ENCODE data around the gene TPK1. TPM values are rescaled to one million over a fixed set of nuclear protein-coding genes. Genes with fewer than 3 reads are reported as not detected.
A peak's percentile ranks its signal among the peaks of the same experiment; 100 is the strongest.

The TPK1 gene
- total and polyA plus RNA-seq, 2 donors (not counting 1 experiment from before 2014, with no cell fraction given), result 2.4 to 4.1 TPM

- Histone ChIP-seq H3K4me2 (ENCODE audit: extremely low read depth, insufficient read depth, low read length) (no peak overlapping the region), H3K27ac (ENCODE audit: insufficient read depth, low read length) (no peak overlapping the region), H3K9me3 (ENCODE audit: control insufficient read depth, insufficient read depth, low read depth, low read length) (no peaks in the 10 kb centered on the region), H2AFZ (ENCODE audit: low read length) (no peak overlapping the region), H3K36me3 (ENCODE audit: control insufficient read depth, insufficient read depth, low read length) (no peaks in the 10 kb centered on the region), H3K27me3 (ENCODE audit: control insufficient read depth, insufficient read depth, low read length) (no peaks in the 10 kb centered on the region), H4K20me1 (ENCODE audit: control insufficient read depth, extremely low read depth, insufficient read depth, low read length) (no peaks in the 10 kb centered on the region), H3K79me2 (ENCODE audit: control insufficient read depth, insufficient read depth, low read length) (no peaks in the 10 kb centered on the region), H3K9ac (ENCODE audit: insufficient read depth, low read length) (no peak overlapping the region), H3K4me1 (ENCODE audit: control insufficient read depth, extremely low read depth, insufficient read depth, low read length) (peaks cover 5% of the 10 kb centered on the region), H3K4me3 (replicated peaks in 1 of 4; ENCODE audit: control extremely low read depth in 1 of 4, insufficient read depth in 1 of 4, low read depth in 3 of 4, low read length in 4 of 4) (no peak overlapping the region)
- DNase-seq (ENCODE audit: low read depth in 2 of 2), result peak in 1 of 2 donors; percentile 35
- TF ChIP-seq, protein P1, sequence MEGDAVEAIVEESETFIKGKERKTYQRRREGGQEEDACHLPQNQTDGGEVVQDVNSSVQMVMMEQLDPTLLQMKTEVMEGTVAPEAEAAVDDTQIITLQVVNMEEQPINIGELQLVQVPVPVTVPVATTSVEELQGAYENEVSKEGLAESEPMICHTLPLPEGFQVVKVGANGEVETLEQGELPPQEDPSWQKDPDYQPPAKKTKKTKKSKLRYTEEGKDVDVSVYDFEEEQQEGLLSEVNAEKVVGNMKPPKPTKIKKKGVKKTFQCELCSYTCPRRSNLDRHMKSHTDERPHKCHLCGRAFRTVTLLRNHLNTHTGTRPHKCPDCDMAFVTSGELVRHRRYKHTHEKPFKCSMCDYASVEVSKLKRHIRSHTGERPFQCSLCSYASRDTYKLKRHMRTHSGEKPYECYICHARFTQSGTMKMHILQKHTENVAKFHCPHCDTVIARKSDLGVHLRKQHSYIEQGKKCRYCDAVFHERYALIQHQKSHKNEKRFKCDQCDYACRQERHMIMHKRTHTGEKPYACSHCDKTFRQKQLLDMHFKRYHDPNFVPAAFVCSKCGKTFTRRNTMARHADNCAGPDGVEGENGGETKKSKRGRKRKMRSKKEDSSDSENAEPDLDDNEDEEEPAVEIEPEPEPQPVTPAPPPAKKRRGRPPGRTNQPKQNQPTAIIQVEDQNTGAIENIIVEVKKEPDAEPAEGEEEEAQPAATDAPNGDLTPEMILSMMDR (conservative IDR thresholded peaks at IDR 0.05 in 1 of 2, IDR thresholded peaks at IDR 0.05 in 1 of 2; ENCODE audit: low read depth in 1 of 2, low read length in 2 of 2), result no peak
- TF ChIP-seq EZH2 (IDR thresholded peaks at IDR 0.05; ENCODE audit: low read length, missing control alignments), result no peak
These were observed 9.6 kb downstream of the TPK1 start for GRCh38 chr7:144826208-144826607.

DNA sequence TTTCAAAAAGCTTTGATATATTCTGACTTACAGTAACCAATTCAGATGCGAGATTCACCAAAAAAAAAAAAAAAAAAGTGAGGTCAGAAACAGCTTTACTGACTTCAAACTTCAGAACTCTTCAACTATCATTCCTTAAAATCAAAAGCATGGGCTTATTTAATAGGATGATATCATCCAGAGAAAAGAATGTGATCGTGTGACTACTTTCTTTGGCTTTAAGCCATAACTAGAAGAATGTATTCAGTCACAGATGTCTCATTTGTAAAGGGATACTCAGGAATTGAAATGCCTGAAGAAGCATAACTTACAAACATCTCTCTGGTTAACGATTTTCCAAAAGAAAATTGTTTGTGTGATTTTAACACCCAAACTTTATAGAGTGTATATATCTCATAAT is 11.5 kb downstream of the TPK1 start:
- H3K4me3 ChIP-seq (replicated peaks in 1 of 4; ENCODE audit: control extremely low read depth in 1 of 4, insufficient read depth in 1 of 4, low read depth in 3 of 4, low read length in 4 of 4), result no peak overlapping the region
- no peaks in the 10 kb centered on the region for H3K27me3 ChIP-seq (ENCODE audit: control insufficient read depth, insufficient read depth, low read length)
- no peak for TF ChIP-seq EZH2 (IDR thresholded peaks at IDR 0.05; ENCODE audit: low read length, missing control alignments)
- TF ChIP-seq, protein P1 (conservative IDR thresholded peaks at IDR 0.05 in 1 of 2, IDR thresholded peaks at IDR 0.05 in 1 of 2; ENCODE audit: low read depth in 1 of 2, low read length in 2 of 2), result no peak
- H3K4me1 ChIP-seq (ENCODE audit: control insufficient read depth, extremely low read depth, insufficient read depth, low read length), result peaks cover 3% of the 10 kb centered on the region
- no peaks in the 10 kb centered on the region for H3K79me2 ChIP-seq (ENCODE audit: control insufficient read depth, insufficient read depth, low read length)
- no peak overlapping the region for H2AFZ ChIP-seq (ENCODE audit: low read length)
- no peaks in the 10 kb centered on the region for H4K20me1 ChIP-seq (ENCODE audit: control insufficient read depth, extremely low read depth, insufficient read depth, low read length)
- H3K9ac ChIP-seq (ENCODE audit: insufficient read depth, low read length), result no peak overlapping the region
- no peak overlapping the region for H3K27ac ChIP-seq (ENCODE audit: insufficient read depth, low read length)
- H3K4me2 ChIP-seq (ENCODE audit: extremely low read depth, insufficient read depth, low read length), result no peak overlapping the region
- no peaks in the 10 kb centered on the region for H3K36me3 ChIP-seq (ENCODE audit: control insufficient read depth, insufficient read depth, low read length)
- H3K9me3 ChIP-seq (ENCODE audit: control insufficient read depth, insufficient read depth, low read depth, low read length), result no peaks in the 10 kb centered on the region
- DNase-seq (ENCODE audit: low read depth in 2 of 2), result peak; percentile 74 to 84

DNA sequence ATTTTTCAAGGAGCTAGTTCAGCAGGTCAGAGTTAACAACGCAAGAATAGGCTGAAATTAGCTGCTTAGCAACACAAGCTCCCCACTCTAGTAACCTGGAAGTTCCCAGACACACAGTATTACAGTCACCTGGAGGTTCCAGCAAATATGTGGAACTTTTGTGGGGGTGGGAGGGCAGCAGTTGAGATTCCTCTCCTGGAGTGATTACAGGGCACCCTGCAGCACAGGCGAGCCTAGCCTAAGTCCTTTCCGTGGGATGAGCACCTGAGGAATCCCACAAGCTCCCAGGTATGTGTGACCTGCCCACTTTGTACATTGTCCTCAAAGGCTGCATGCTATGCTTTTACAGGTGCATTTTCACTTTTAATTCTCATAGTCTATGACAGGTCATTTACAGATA is 13.6 kb downstream of the TPK1 start:
- H3K9me3 ChIP-seq (ENCODE audit: control insufficient read depth, insufficient read depth, low read depth, low read length), result no peaks in the 10 kb centered on the region
- TF ChIP-seq EZH2 (IDR thresholded peaks at IDR 0.05; ENCODE audit: low read length, missing control alignments), result no peak
- TF ChIP-seq, protein P1 (conservative IDR thresholded peaks at IDR 0.05 in 1 of 2, IDR thresholded peaks at IDR 0.05 in 1 of 2; ENCODE audit: low read depth in 1 of 2, low read length in 2 of 2), result no peak
- no peak overlapping the region for H2AFZ ChIP-seq (ENCODE audit: low read length)
- H3K27me3 ChIP-seq (ENCODE audit: control insufficient read depth, insufficient read depth, low read length), result no peaks in the 10 kb centered on the region
- H3K27ac ChIP-seq (ENCODE audit: insufficient read depth, low read length), result no peak overlapping the region
- H3K79me2 ChIP-seq (ENCODE audit: control insufficient read depth, insufficient read depth, low read length), result no peaks in the 10 kb centered on the region
- H3K4me2 ChIP-seq (ENCODE audit: extremely low read depth, insufficient read depth, low read length), result no peak overlapping the region
- no peak overlapping the region for H3K9ac ChIP-seq (ENCODE audit: insufficient read depth, low read length)
- H3K4me1 ChIP-seq (ENCODE audit: control insufficient read depth, extremely low read depth, insufficient read depth, low read length), result peaks cover 3% of the 10 kb centered on the region
- no peak overlapping the region for H3K4me3 ChIP-seq (replicated peaks in 1 of 4; ENCODE audit: control extremely low read depth in 1 of 4, insufficient read depth in 1 of 4, low read depth in 3 of 4, low read length in 4 of 4)
- no peaks in the 10 kb centered on the region for H3K36me3 ChIP-seq (ENCODE audit: control insufficient read depth, insufficient read depth, low read length)
- no peaks in the 10 kb centered on the region for H4K20me1 ChIP-seq (ENCODE audit: control insufficient read depth, extremely low read depth, insufficient read depth, low read length)
- DNase-seq (ENCODE audit: low read depth in 2 of 2), result no peak
